Right renal pelvis (tissue), 4 donors: Measurements from ENCODE around the gene PIGU. TPM values are rescaled to one million over a fixed set of nuclear protein-coding genes. Genes with fewer than 3 reads are reported as not detected.

Source experiments
- DNase-seq, 4 donors: peaks; one replicate each; pipeline ENCODE4 v3.0.0-alpha.2; 2013; ENCODE audit warnings: low read depth in 4 of 4, low spot score in 3 of 4, missing footprints in 1 of 4
- polyA plus RNA-seq, 4 donors: library from polyadenylated mRNA; unstranded; fragments of 120-200 nt; gene quantifications; one replicate each; pipeline ENCODE4 v1.2.1, GENCODE V29; 2013; ENCODE audit not compliant: insufficient read length in 4 of 4

The PIGU gene
- polyA plus RNA-seq, 4 donors, result 39.0 to 45.3 (median 44.2) TPM

DNA sequence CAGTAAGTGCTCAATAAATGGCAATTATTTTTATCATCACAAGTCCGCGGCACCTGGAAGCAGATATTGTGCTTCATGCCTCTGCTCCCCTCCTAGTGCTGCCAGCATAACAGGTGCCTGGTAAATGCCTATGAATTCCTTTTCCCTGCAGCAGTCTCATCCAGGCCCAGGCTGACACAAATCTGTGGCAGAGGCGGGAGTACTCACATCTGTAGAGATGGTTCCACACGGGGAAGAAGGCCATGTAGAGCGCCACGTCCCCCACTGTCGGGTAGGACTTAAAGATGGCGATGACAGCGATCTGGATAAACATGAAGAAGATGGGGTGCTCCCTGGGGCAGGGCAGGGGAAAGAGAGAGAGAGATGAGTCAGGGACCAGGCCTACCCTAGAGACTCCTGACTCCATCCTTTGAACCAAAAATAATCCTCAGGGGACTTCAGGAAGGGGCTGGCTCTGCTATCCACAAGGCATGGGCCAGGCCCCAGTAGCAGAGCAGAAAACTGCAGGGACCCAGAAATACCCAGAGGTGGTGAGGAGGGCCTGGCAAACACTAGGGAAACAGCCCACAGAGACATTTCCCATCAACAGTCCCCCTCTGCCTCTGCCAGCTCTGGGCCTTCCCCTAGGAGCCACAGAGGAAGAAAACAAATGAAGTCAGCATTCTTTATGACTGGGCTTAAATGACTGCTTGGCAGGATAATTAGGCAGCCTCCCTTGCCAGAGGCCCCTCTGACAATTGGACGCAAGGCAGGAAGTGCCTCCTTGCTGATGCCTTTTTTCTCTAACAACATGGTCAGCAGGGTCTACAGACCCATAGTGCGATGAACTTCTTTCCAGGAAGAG, 95.3 kb downstream of the PIGU start:
- DNase-seq, result no peak

DNA sequence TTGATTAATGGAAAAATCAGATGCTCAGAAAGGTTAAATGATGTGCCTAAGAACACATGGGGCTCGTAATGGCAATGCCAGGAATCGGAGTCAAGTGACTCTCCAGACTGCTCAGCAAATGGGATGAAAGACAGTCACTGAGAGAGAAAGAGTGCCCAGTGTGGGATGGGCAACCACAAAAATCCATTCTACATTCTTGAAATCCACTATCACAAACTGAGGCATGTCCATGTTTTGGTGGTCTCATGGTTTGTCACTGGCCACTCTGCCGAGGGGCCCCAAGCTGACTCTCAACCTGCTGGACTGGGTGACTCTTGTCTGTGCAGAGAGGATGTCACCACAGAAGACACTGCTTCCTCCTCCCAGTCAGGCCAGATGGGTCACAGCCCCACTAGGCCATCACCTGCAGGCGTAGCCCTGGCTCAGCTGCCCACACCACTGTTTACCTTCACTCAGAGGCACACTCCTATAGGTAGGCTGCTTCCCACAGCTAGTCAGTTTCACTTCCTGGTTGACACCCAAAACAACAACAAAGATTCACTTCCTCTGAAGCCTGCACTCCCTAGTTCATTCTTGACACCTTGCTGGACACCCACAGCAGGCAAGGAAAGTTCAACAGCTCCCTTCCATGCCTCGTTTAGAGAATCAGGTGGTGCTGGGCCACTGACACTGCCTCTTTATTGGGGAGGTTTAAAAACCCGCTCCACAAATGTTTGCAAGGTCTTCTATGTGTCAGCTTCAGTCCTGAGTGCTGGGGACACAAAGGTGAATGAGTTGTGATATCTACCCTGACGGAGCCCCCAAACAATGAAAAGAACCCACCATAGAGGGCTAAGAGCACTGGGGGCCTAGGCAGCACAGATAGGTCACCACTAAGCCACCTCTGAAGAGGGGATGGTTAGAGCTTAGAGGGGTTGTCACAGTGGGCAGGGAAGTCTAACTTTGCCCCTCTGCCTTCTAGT, 96.6 kb downstream of the PIGU start:
- no peak for DNase-seq

DNA sequence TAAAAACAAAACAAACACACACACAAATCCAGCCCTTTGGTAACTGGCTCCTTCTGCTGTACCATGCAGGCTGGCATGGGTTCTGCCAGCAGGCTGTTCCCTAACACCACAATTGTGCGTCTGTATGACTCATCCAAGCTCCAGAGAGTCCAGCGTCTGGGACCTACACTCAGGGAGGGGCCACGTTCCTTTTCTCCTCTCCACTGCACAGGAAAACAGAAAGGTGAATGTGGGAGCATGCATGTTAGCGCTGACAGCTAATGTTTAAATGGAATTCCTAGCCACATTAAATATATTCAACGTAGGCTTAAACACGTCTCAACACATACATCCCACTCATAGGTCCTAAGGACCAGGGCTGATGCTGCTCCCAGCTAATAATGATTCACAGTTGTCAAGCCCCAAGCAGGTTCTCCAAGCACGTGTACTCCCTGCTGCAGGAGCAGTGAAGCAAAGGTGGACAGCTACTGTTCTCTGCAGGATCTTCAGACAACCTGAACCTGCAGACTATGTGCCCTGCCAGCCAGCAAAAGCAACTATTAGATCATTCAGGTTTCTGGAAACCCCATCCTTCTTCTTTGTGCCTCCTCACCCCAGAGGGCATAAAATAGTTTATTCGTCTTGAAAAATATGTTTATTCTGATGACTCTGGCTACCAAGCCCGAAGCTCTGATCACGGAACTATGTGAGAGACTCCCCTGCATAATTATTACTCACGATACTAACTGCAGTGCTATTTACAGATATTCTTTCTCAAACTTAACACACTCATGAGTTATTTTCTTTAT, 97.5 kb downstream of the PIGU start:
- no peak for DNase-seq

DNA sequence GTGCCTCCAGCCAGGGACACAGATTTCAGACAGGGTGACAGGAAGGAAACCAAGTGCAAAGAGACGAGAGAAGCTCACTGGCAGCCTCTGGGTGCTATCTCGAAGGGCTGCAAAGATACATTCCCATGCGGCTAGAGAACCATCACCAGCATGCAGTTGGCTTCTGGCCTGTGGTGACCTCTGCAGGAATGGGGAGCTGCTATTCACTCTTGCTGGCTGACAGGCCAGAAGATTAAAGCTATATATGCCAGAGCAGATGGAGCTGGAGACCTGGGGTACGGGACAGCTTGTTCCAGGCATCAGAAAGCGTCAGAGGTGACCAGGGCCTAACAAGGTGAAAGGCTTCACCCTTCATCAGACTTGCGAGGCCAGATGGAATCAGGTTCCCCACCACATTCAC, 98.4 kb downstream of the PIGU start:
- no peak for DNase-seq

DNA sequence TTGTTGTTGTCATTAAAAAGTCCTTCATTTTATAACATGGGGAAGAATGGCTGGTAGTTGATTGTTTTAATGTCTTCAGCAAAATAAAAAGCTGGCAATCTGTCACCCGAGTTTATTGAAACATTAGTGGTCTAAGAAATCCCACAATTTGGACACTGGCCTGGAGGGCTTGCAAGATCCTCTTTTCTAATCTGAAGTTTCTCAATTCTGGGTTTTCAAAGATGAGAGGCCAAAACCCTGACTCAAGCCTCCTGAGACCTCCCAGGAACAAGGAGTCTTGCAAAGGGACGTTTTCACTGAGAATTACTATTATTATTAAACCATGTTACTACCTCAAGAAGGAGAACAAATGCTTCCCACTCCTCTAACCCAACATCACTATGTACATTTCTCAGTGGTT, 98.9 kb downstream of the PIGU start:
- no peak for DNase-seq

DNA sequence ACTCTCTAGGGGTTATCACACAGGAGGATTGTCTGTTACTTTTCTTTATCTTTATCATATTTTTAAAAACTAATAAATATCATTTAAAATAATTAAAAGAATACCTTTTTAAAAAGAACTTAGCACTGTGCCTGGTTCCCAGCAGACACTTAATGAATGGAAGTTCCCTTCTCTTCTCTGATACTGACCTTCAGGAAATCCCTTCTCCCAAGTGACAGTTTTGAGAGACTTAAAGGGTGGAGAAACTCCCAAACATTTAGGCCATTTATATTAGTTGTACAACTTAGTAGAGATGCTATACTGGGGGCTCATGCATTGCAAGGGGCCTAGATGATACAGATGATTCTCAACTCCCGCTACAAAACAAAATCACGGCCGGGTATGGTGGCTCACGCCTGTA, 99.8 kb downstream of the PIGU start:
- no peak for DNase-seq

DNA sequence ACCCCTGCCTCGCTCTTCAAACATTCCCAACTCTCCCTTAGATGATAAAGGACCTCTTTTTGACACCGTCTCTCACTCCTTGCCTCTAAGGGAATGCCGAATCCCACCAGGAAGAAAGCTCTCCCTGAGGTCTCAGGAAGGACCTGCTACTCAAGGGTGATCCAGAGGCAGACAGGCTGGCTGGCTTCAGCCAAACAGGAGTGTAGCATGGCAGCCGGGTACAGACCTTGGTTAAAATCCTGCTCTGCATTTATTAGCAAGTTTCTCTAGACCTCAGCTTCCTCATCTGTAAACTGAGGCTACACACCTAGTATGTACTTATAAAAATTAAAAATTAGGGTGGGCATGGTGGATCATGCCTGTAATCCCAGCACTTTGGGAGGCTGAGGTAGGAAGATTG, 101.1 kb downstream of the PIGU start:
- DNase-seq, result no peak

DNA sequence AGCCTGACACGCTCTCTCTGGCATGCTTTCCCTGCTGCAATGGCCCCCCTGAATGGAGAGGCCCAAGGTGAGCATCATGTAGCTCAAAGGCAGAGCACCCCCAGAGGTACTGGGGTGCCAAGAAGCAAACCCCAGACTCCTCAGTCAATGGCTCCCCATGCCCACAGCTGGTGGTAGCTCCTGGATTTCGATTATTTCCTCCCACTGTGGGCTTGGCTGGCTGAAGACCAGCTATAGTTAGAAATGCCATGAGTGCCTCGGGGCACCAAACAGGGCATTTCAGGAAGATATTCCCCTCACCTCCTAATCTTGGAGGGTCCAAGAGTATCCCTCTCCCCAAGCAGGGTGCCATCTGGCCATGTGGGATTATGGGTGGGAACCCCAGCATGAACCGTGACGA, 101.6 kb downstream of the PIGU start:
- no peak for DNase-seq

DNA sequence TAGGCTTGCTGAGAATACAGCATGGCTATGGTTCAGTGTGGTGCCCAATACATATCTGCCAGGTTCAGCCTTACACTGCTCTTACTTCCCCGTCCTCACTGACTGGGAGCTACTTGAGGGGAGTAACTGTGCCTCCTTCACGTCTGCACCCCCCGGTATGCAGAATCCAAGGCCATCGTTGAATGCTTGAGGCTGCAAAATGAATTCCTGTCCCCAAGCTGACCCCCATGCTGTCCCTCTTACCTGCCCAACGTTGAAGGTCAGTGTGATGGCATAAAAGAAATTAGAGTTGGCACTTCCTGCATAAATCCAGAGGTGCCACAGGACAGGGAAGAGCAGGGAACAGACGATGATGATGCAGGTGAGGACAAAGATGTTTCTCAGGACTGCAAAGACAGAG, 102.0 kb downstream of the PIGU start:
- no peak for DNase-seq

DNA sequence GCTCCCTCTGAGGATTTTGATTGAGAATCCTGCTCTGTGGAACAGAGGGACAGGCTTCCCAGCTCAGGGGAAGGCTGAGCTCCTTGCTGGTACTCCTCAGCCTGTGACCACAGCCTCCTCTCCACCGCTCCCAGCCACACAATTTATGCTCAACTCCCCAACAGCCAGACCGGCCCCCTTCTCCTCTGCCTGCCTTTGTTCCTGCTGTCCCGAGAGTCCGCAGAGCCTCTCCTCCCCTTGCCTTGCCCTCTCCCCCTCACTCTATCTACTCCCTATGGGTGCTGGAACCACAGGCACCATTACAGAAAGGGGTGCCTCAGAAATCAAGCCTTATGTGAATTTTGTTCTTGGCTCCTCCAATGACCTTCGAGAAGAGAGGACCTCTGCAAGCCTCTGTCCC, 102.5 kb downstream of the PIGU start:
- DNase-seq, result no peak

DNA sequence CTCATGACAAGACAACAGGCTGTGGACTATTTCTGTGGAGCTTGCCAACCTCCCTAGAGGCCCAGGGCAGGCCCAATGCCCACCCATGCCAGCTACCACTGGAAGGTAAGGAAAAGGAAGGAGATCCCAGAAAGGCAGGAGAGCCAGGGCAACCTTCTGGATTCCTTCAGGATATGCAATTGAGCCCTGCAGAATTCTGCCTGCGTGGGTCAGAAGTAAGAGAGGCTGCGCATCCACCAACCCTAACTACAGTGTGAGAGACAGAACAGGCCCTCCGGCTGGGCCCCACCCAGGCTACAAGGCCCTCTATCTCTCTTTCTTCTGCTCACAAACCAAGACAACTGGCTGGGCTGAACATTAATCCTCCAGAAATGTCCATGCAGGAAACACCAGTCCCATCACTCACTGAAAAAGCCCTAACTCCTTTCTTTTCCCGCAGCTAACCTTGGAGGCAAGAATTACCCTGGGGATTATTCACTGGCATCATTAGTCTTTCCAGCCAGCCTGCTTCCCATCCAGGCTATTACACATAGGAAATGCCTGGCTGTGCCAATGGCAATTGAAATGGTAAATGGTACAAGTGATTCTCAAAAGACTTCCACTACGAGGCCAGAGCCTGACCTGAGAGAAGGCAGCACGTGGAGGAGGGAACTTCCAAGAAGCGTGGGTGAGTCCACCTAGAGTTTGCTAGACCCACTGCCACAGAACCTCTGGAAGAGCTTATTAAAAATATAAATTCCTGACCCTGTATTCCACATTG, 103.2 kb downstream of the PIGU start:
- DNase-seq, result no peak

DNA sequence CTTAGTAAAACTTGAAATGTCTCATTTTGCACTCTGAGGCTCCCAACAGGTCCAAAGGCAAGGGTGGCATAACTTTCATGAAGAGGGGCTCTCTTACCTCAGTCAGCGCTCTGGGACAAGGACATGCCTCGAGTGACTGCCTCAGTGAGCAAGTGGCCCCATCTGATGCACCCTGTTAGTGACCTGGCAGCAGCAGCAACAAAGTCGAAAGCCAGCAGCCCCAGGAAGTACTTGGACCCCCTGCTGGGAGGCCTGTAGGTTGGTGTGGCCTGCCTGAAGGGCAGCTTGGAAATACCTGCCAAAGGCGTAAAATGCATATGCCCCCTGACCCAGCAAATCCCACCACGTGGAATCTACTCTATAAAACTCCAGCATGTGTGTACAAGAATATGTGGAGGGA, 105.1 kb downstream of the PIGU start:
- DNase-seq, result no peak

DNA sequence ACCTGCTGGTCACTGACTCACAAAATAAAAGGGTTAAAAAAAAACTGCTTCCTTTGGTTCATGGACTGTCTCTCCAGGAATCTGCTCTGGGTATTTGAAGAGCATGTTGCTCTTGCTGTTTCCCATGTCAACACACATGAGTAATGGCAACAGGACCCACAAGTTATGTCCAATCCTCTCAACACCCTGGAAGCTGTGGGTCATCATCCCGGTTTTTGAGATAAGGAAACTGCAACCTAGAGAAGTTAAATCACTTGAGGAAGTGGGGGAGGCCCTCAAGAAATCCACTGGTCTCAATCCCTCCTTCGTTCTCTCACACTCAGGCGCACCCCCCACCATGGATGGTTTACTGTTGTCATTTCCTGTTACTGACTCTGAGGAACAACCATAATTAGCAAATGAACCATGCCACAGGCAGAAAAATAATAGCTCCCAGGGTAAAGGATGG, 106.0 kb downstream of the PIGU start:
- DNase-seq, result no peak

DNA sequence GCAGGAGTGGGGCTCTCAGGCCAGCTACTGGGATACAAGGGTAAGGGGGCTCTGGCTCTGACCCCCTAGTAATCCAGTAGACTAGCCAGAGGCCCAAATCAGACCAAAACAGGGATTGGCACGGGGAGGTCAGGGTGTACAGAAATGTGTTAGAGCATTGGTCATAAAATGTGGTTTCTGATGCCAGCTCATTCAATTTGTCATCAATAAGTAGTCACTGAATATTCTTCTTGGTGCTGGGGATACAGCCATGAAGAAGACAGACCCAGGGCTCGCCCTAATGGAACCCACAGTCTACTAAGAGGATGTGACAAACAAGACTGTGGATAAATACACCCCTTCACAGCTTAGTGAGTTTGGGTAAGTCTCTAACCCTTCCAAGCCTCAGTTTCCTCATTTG, 107.3 kb downstream of the PIGU start:
- no peak for DNase-seq

DNA sequence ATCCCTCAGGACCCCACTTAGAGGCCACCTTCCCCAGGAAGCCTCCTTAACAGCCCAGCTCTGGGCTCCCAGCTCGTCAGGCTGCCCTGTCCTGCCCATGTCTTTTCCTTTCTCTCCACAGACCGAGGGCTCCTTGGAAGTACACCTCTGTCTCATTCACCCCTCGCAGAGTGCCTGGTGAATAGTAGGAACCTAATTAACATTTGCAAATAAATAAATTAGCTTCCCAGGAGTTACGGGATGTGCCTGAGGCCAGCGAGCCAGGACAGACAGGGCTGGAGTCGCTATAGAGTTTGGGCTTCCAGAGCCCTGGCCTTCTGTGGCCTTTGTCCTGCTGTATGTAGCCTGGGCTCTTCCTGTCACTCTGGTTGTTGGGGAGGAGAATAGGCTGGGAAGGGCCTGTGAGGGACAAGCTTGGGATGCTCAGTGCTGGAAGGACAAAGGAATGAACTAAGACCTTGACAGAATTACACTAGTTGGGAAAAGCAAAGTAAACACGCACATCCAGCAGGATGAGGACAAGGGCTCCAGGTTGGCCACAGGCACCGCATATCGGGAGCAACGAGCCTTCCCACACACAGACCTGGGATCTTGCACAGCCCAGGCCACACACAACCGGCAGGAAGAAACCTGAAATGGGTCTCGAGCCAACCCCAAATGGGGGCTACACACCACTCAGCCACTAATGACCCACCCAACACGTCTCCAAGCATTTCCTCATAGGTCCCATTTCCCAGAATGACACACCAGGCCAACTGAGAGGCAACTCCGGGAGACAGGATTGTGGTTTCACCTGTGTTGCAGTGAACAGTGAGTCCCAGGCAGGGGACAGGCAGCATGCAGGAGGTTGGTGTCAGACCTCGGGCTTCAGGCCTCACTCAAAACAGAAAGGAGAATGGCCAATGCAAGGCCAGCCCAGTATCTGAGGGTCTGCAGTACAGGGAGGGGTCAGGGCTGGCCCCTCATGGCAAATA, 108.7 kb downstream of the PIGU start:
- DNase-seq, result no peak

DNA sequence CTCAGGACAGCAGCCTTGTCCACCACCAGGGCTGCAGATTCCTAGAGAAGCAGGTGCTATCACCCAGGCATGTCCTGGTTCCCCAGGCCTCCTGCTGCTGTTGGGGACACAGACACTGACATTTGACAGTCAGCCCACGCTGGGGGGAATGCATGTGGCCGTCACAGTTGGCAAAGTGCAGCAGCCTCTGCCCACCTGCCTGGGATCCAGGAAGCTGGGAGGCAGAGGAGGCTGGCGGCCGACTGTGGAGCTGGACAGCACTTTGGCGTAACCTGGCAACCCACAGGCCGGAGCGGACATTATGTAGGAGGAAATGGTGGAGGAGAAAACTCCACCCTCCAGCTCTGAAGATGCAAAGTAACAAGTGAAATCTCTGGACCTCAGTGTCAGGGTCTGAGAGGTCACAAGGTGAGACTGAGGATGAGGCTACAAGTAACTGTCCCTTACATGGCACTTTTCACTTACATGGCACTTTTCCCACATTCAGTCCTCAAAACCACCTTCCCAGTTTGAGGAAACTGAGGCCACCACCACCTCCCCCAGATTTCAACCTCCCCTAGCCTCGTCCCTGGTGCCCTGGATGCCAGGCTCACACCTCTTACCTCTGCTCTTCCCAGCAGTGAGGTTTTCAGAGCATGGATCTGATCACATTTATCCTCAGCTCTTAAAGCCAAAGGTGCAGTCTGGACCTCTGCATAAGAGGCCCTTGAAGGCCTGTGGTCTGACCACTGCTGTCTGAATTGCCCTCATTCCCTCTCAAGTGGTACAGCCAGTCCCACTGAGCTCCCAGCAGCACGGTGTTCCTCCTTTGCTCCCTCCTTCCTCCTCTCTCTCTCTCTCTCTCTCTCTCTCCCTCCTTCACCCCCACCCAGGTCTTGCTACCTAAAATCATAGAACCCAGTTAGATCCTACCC, 109.7 kb downstream of the PIGU start:
- DNase-seq, result no peak

DNA sequence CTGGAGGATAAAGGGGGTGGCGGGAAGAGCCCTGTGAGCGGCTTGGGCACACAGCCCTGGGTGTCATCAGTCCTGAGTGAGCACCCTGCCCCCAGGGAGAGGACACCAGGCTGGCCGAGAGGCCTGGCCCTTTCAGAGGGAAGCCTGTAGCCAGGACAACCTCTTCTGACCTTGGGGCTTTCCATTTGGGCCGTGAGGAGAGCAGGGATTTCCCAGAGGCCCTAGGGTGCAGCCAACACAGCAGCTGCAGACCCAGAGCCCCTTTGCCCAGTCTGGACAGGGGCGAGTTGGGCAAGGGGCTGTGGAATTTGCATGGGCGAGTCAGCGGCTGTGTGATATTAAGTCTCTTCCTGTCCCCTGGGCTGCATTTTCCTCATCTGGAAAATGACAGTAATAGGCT, 112.1 kb downstream of the PIGU start:
- DNase-seq, result no peak

DNA sequence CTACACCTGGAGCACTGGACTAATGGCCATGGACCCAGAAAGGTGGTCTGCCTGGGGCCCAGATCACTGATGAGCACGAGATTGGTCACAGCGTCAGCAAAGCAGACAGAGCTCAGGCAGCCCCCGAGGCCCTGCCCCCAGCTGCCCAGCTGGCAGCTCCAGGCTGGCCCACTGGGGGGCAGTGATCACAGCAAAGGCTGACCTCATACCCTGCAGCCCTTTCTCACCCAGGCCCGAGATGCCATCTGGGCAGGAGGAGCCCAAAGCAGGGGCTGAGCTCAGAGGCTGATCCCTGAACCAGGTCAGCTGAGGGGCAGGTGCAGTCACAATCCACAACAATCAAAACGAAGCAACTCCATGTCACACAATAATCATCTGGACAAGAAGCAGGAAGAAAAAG, 114.3 kb downstream of the PIGU start:
- DNase-seq, result no peak
